Panc1 (cell line): ENCODE results near the gene ASPHD1.

Experiments used
- CTCF ChIP-seq: fragments of 450-650 bp; IDR thresholded peaks from 2 replicates; pipeline ENCODE4 v1.5.1; 2017; ENCODE audit warnings: mild to moderate bottlenecking
- POLR2AphosphoS5 ChIP-seq: IDR thresholded peaks from 2 replicates; pipeline ENCODE4 v1.6.1; 2012; ENCODE audit warnings: mild to moderate bottlenecking, low read depth, low read length, moderate library complexity
- REST ChIP-seq, 2 experiments: IDR thresholded peaks; 2 replicates each; pipeline ENCODE4 v1.6.1; 2011 to 2012; ENCODE audit warnings: low read depth in 2 of 2, control low read depth in 1 of 2, low read length in 1 of 2, mild to moderate bottlenecking in 1 of 2, moderate library complexity in 1 of 2; ENCODE audit not compliant: insufficient read depth in 1 of 2
- TCF7L2 ChIP-seq: IDR thresholded peaks from 2 replicates; pipeline ENCODE4 v1.6.1; 2011; ENCODE audit warnings: mild to moderate bottlenecking, low read depth, low read length, inconsistent platforms

GRCh38 chr16:29883987-29884386 is 16.3 kb upstream of the ASPHD1 start:
- TF ChIP-seq POLR2AphosphoS5: no peak
- TF ChIP-seq CTCF: no peak
- no peak for TF ChIP-seq TCF7L2
- TF ChIP-seq REST (IDR thresholded peaks at IDR 0.05; ENCODE audit: insufficient read depth in 1 of 2, low read depth in 2 of 2, low read length in 1 of 2): no peak
